GM21528 (cell line): ENCODE measurements around the gene BCDIN3D.
A peak's percentile ranks its signal among the peaks of the same experiment; 100 is the strongest.
"Not testable (repeated sequence)": the region's sequence is repeated elsewhere in the genome, so short reads cannot be mapped to it uniquely, and the experiment has no call there.

ENCODE experiments used
- ATAC-seq: cut with Tn5 transposase; IDR thresholded peaks from one replicate; pipeline ENCODE4 v1.9.1; 2021; ENCODE audit warnings: mild to moderate bottlenecking, moderate library complexity; ENCODE audit not compliant: unreplicated experiment, low FRiP score

Gene BCDIN3D

DNA sequence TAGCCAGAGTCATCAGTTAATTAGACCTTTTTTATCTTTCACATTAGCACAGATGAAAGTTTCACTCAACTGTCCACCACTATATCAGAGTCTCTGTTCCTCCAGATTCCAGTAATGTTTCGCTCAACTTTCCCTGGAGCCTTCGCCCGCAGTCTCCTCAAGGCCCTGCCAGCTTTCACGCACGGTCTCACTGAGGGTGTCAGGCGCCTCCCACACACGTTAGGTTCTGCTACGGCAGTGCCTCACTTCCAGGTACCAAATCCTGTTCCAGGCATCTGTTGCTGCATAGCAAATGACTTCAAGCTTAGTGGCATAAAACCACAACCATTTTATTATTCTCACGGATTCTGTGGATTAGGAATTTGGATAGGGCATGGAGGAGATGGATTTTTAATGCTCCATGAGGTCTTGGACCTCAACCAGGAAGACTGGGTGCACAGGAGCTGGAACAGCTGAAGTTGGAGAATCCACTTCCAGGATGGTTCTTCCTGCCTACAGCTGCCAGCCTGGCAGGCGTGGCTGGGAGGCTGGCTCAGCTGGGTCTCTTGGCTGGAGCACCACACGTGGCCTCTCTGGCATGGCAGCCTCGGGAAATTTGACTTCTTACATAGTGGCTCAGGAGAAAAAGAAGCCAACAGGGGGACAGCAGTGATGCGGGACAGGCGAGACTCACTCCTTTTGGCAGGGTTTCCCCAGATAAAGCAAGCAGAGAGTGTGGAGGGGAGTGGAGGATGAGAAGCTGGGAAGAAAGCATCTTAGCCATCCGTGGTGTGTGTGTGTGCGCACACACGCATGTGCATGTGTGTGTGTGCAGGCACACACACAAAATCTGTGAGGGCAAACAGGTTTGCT, 21.3 kb upstream of the BCDIN3D start:
- no peak for ATAC-seq

DNA sequence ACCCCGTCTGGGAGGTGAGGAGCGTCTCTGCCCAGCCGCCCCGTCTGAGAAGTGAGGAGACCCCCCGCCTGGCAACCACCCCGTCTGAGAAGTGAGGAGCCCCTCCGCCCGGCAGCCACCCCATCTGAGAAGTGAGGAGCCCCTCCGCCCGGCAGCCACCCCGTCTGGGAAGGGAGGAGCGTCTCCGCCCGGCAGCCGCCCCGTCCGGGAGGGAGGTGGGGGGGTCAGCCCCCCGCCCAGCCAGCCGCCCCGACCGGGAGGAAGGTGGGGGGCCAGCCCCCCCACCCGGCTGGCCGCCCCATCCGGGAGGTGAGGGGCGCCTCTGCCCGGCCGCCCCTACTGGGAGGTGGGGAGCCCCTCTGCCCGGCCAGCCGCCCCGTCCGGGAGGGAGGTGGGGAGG, 18.0 kb upstream of the BCDIN3D start:
- ATAC-seq = not testable (repeated sequence)

DNA sequence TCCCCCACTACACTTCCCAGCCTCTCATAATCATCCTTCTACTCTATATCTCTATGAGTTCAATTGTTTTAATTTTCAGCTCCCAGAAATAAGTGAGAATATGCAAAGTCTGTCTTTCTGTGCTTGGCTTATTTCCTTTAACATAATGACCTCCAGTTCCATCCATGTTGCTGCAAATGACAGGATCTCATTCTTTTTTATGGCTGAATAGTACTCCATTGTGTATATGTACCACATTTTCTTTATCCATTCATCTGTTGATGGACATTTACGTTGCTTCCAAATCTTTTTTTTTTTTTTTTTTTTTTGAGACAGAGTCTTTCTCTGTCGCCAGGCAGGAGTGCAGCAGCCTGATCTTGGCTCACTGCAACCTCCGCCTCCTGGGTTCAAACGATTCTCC, 13.0 kb upstream of the BCDIN3D start:
- not testable (repeated sequence) for ATAC-seq

DNA sequence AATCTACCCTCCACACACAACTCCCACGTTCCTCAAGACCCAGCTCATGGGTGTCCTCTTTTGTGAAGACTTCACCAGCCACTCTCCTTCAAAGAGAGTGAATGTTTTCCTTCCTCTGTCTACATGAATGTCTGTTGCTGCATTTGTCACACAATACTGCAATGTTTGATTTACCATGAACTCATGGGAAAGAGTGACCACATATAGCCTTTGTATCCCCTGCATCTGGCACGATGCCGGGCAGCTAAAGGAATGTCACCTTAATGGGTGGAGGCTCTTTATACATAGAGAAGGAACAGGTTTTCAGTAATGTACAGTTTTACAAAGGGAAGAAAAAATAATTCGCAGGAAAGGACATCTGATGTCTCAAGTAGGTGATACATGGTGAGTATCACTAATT, 12.1 kb upstream of the BCDIN3D start:
- no peak for ATAC-seq

DNA sequence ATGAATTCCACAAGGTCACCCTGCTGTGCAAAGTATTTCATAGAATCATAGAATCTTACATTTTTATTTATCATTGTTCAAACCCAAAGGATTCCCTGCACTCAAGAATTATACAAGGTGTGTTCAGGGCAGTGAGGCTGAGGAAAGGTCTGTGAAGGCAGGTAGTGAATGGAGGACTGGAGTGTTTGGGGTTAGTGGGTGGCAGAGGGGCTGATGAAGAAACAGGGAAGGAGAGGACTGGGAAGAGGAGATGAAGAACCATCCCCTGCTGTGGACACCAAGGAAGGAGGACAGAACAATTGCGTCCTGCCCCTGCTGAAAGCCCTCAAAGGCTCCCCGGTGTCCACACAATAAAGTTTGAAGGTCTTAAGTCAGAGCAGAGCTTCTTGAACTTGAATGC, 10.8 kb upstream of the BCDIN3D start:
- no peak for ATAC-seq

DNA sequence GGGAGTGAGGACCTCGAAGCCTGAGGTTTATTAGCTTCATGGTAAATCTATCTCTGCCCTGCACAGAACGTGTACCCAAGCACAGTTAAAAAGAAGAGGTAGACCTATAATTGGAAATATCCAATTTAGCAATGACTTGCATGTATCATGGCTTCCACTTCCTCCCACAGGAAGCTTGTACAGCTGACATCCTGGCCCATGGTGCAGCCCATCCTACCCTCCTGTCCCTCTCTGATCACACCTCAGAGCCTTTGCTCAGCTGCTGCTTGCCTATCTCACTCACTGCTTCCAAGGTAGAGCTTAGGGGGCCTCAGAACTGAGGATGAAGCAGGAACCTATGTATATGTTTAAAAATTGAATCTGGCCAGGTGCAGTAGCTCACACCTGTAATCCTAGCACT, 4.3 kb upstream of the BCDIN3D start:
- ATAC-seq = no peak

DNA sequence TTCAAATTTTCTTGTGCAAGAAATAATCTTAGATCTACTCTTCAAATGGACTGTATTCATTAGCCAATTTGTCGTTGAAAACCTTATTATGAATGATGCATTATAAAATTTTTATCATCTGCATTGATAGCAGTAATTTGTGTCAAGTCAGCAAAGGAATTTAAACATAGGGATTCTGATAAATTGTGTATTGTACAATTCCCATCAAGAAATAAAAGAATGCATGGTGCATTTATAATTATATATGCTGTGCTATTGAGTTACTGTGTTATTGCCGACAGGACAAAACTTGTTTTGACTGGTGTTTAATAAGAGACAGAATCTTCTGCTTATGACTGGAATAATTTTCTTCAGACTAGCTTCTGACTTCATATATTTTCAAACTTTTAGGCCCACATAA, 3.1 kb upstream of the BCDIN3D start:
- ATAC-seq = no peak

DNA sequence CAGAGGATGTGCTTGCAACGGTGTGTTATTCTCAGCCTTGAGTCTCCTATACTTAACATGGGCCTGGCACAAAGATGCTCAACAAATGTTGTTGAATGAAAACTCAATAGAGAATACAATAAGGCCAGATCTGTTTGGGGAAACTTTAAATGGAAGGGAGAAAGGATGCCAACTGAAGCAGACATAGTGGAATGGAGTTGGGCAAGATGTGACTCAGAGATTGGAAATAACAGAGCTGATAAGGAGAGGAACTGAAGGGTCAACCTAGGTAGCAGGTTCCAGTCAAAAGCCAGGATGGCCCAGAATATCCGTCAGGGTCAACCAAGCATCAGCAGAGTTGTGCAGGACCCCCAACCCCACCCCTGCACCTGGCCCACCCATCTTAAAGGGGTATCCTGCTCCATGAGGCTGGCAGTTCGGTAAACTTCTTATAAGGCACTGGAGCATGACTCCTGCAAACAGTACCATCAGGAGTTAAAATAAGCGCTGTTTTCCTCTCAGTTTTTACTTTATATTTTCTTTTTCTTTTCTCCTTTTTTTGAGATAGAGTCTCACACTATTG, 1.1 kb upstream of the BCDIN3D start:
- ATAC-seq = no peak

DNA sequence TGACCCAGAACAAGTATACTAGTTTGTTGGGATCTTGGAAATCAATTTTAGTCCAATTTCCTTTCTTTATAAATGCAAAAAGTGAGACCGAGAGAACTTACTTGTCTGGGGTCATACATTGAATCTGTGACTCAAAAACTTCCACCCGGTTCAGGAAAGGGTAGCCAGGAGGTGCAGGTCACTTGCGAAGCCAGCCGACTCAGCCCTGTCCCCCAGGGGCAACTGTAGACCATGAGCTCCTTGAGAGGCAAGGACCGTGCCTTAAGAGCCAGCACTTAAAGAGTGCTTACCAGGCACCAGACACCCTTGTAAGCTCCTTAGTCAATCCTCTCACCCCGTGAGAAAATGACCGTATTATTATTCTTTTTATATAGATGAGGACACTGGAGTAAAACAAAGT, 505 bp upstream of the BCDIN3D start:
- no peak for ATAC-seq

DNA sequence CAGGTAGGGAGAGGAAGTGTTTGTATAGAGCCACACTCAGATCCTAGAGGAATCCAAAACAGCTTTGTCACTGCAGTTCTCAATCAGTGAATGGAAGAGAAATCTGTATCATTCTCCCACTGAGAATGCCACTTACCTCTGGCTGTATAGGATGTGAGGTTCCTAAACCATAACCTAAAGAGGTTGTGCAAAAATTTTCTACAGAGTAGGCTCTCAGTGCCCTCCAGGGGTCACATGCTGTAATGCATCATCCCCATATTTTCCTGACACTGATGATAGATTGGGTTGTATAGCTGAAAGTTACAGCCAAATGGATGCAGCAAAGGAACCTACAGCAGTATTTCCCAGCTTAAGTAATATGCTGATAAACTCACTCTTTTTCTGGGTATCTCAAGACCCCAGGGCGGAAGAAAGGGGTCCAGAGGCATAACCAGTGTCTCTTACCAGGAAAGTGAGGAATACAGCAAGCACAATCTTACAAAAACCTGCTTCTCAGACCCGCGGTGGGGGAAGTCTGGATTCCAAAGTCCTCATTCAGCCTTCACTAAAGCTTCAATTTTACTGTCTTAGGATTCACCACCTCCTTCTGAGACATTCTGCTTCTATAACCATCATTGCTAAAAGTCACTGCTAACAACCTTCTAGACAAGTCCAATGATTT, 3.8 kb downstream of the BCDIN3D start:
- no peak for ATAC-seq

DNA sequence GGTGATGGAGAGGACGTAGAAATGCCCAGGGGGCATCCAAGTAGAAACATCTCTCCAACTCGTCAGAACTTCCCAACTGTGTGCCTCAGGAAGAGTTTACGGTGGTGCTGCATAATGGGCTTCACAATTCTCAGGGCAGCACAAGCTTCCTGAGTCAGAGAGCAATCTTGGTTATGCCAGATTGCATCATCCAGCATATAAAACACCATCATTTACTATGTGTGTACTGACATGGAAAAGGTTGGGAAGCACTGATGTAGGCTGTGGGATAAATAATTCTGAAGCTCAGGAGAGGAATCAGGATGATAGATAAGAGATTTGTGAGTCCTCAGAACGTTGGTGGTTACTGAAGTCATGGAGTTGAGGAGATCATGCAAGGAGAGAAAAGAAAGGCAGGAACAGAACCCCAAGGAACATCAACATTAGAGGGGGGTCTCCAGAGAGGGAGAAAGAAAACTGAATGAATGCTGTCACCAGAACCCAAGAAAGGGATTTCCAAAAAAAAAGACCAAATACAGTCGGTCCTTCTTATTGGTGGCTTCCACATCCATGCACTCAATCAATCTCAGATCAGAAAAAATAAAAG, 10.0 kb downstream of the BCDIN3D start:
- ATAC-seq = no peak

DNA sequence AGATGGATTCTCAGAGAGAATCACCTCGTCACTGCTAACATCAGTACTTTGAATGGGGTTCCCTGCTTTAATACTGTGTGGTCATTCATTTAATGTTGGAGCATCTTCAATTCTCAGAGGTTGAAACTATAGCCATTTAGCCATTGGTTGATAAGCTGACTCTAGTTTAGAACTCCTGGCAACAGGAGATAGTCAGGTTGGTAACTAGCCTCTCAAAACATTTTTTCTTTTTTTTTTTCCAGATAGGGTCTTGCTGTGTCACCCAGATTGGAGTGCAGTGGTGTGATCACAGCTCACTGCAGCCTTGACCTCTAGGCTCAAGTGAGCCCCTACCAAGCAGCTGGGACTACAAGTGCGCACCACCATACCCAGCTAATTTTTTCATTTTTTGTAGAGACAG, 11.2 kb downstream of the BCDIN3D start:
- no peak for ATAC-seq

DNA sequence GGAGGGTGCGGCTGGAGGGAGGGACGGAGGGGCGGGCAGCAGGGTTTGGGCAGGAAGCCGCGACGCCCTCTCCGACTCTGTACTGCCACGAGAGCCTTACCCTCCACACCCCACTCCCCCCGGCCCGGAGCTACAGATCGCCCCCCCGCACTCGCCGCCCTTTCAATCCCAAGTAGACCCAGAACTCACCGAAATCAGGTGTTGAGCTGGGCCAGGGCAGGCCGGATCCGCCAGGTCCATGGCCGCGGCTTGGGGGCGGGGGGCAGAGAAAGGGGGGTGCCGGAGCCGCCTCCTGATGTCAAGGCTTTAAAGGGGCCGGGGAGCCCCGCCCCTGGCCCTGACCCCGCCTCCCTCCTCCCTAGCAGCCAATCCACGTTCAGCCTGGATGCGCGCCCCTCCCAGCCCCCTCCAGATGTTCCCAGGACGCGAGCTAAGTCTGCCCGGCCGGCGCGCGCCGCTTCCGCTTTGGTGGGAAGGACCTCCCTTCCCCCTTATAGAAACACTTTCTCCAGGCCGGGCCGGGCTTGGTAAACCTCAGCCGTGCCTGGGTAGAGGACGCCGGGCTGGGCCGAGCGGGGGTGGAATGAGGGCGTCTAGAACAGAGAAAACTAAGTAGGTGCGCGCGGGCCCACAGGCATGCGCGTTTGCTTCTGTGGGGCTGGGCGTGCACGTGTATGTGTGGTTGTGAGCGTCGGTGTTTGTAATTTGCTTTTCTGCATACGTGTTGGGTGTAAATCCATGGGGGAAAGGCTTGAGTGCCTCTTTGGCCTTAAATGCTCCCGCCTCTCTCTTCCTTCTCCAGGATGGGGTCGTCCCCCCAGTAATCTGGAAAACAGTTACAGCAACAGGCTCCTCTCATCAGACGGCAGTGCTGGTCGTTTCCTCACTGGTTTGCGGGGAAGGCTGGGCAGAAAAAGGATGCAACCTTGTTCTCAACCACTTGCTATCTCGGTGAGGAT, 14.5 kb downstream of the BCDIN3D start, which contains the start of gene NCKAP5L:
TSS of gene NCKAP5L (minus strand) at position 281 of the 959 bp plus-strand sequence. CDS start 24,369 bp downstream, outside the sequence.
- peak; percentile 82 for ATAC-seq

DNA sequence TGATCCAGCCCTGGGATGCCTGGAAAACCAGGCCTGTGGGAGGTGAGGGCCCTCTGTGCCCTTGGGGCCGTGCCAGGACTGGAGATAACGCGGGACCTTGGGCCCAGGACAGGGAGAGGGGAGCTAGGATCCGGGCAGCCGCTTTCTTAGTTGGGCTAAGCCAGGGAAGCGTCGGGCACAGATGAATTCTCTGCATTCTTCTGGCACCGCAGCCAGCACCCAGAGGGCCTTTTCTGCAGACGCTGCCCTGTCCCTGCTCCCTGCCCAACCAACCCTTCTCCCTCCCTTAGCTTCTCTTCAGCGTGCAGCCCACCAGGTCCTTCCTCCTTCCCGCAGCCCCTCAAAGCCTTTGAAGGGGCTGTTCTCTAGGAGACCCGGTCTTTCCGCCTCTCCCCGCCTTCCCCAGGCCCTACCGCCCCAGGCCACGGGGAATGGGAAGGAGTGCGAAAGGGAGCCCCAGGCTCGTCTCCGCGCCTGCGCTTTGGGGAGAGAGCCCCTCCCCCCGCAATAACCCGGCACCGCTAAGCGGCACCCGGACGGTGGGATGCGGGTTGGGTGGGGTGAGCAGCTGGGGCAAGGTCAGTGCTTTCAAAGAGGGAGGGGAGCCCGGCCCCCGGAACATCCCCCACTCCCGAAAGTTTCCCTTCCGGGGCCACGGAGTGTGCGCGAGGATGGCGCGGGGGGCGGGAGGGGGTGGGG, 15.4 kb downstream of the BCDIN3D start:
- ATAC-seq = peak; percentile 5

DNA sequence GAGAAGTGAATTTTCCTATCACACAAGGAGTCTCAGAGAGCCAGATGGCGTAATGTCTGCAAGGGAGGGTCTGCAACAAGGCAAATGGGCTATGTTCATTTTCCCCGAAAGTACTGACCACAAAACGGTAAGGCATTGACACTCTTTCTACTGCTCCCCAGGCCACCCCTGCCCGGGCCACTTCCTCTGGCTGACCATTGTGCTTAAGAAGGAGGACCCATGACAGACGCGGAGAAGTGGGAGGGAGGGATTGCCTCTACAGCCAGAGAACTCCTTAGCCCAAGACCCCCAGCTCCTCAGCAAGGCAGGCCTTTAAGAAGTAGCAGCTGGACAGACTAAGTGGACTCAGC, 15.9 kb downstream of the BCDIN3D start:
- no peak for ATAC-seq

DNA sequence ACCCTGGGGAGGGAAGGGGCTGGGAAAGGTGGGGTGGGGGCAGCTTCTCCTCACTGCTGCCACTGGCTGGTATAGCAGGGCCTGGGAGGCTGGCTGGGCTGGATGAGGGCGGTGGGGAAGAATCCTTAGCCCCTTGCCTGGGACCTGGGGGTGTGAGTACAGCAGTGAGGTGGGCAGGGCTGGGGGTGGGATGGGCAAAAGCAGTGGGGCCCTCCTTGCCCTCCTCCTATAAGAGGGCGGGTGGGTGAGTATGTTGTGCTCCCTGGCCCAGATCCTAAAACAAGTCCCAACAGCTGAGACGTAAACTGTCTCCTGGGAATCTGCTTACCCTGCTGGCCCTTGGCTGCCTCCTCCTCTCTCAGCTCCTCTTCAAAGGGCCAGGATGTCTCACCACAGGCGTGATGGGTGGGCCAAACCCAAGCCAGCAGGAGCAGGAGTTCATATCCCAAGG, 16.9 kb downstream of the BCDIN3D start:
- no peak for ATAC-seq

DNA sequence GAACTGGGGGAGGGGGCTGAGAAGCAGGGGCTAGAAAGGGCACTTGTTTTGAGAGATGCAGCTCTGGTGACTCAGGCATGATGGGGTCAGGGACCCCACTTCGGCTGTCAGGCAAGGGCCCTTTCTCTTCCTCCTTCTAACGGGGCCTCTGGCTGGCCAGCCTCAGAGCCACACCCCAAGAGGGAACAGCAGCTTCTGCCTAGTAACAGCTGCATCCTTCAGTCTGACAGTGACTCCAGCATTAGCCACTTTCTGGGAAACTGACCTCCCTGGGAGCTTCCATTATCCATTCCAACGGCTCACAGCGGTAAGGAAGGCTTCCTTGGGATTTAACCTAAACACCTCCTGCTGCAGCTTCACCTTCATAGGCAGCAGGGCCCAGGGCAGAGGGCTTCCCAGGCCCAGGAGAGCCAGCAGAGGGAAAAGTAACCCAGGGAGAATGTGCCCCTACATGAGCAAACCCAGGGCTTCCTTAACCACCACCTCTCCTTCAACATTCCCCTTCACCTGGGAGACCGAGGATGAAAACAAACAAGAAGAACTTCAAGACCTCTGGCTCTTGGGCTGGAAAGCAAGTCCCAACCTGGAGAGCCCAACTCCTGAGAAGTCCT, 17.4 kb downstream of the BCDIN3D start:
- no peak for ATAC-seq

DNA sequence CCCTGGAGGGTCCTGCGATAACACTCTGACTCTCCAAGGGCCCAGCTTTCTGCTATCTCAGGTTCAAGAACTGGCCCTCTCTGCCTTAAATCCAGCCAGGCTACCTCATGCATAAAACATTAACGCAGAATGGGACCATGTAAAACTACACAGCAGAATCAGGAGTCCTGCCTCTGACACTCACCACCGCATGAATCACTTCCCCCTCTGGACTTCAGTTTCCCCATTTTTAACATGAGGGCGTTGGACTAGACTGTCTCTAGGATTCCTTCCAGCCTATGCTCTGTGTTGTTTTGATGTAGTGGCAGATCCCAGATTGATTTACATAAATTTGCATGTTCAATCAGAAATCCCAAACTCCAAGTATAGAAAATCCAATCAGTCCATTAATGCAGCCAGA, 18.0 kb downstream of the BCDIN3D start:
- no peak for ATAC-seq

DNA sequence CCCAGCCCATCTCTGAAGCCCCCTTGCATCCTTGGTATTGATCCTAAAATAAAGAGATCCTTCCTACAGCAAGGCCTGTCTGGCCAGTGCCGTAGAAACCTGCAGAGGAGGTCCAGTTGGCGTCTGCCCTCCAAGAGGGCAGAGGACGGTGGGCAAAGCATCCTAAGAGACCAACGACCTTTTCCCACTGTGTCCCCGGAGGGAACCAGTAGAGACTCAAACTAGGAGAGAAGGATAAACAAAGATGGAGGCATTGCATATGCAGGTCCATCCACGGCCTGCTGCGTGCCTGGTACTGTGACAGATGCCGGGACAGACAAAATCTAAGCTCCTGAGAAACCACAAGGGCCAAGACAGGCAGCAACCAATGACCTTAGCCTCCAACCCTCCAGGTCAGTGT, 18.5 kb downstream of the BCDIN3D start:
- no peak for ATAC-seq
